Endodermal cell (in vitro differentiated cells): ENCODE results near the gene PPP4R1. TPM values are rescaled to one million over a fixed set of nuclear protein-coding genes. Genes with fewer than 3 reads are reported as not detected.

Source experiments
- DNase-seq: peaks from one replicate; pipeline ENCODE4 v3.0.0-alpha.2; 2017
- H3K27ac ChIP-seq: 2 replicates; pipeline ENCODE4 v1.5.1; 2013; ENCODE audit warnings: mild to moderate bottlenecking, low read depth, low read length, moderate library complexity
- H3K27me3 ChIP-seq: 2 replicates; pipeline ENCODE4 v1.6.1; 2013; ENCODE audit warnings: mild to moderate bottlenecking, low read length, moderate library complexity; ENCODE audit not compliant: insufficient read depth, control insufficient read depth, poor library complexity, severe bottlenecking
- H3K36me3 ChIP-seq: 2 replicates; pipeline ENCODE4 v1.7.0; 2013; ENCODE audit warnings: mild to moderate bottlenecking, low read length, moderate library complexity; ENCODE audit not compliant: control insufficient read depth, insufficient read depth
- H3K4me1 ChIP-seq: one replicate; pipeline ENCODE4 v1.7.0; 2013; ENCODE audit warnings: low read length; ENCODE audit not compliant: control insufficient read depth, insufficient read depth
- H3K4me3 ChIP-seq: 2 replicates; pipeline ENCODE4 v1.5.1; 2013; ENCODE audit warnings: mild to moderate bottlenecking, low read length, moderate library complexity
- H3K9ac ChIP-seq: 2 replicates; pipeline ENCODE4 v1.6.1; 2013; ENCODE audit warnings: mild to moderate bottlenecking, low read length, moderate library complexity; ENCODE audit not compliant: poor library complexity, severe bottlenecking; ENCODE audit errors: extremely low read depth
- H3K9me3 ChIP-seq: 2 replicates; pipeline ENCODE4 v1.6.1; 2013; ENCODE audit warnings: mild to moderate bottlenecking, low read length, moderate library complexity; ENCODE audit not compliant: control insufficient read depth
- H3K27ac Mint-ChIP-seq: 2 replicates; pipeline ENCODE4 v1.8.0; 2020; ENCODE audit warnings: mixed read lengths
- H3K27me3 Mint-ChIP-seq: 2 replicates; pipeline ENCODE4 v1.8.0; 2021; ENCODE audit warnings: mild to moderate bottlenecking, mixed read lengths; ENCODE audit not compliant: insufficient read depth
- H3K36me3 Mint-ChIP-seq: 2 replicates; pipeline ENCODE4 v1.8.0; 2020; ENCODE audit warnings: low read depth, mixed read lengths
- H3K4me1 Mint-ChIP-seq: 2 replicates; pipeline ENCODE4 v1.8.0; 2020; ENCODE audit warnings: mixed read lengths
- H3K4me3 Mint-ChIP-seq: 2 replicates; pipeline ENCODE4 v1.8.0; 2020; ENCODE audit warnings: mild to moderate bottlenecking, moderate library complexity, mixed read lengths
- H3K9me3 Mint-ChIP-seq: 2 replicates; pipeline ENCODE4 v1.8.0; 2020; ENCODE audit warnings: mild to moderate bottlenecking, mixed read lengths
- WGBS, 2 experiments: methylation state at CpG; one replicate each; pipeline versions ENCODE4 v1.1.5 to v1.1.7; 2013; ENCODE audit warnings: missing lambda C conversion rate in 2 of 2, mixed read lengths in 1 of 2; ENCODE audit not compliant: insufficient coverage in 1 of 2, insufficient read length in 1 of 2; 5-methylcytosine and 5-hydroxymethylcytosine counted together
- total RNA-seq, 2 donors: library from RNA; stranded (reverse); fragmentation: NEBNext Ultra II Directional in 1 of 2; extraction: Animal tissue kit (Norgen Biotek cat#: 25700) in 1 of 2; gene quantifications; 2 replicates in 1 of 2; 3 replicates in 1 of 2; pipeline ENCODE4 v1.2.1, GENCODE V29; 2021
- TF ChIP-seq, protein P1 (sequence below): fragments of 200-600 bp; sonication (generic); conservative IDR thresholded peaks from 2 replicates; pipeline ENCODE4 v1.5.0; 2021; ENCODE audit warnings: antibody characterized with exemption, mild to moderate bottlenecking

Gene PPP4R1
- total RNA-seq, 2 donors from 2014 or later: 85.8 to 116 TPM

DNA sequence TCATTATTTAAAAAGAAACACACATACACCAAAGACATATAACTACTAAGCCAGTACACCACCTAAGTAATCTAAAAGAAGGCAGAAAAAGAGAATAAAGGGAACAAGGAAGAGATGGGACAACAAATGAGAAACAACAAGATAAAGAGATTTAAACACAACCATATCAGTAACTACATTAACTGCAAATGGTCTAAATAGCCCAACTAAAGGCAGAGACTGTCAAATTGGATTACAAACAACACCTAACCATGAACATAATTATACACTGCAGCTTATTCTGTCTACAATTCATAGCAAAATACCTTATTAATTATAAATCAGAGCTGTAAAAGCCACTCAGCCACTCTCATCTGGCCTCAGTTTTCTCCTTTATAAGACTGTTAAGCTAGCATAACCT, 15.0 kb downstream of the PPP4R1 start:
- no peak for DNase-seq
- TF ChIP-seq, protein P1, sequence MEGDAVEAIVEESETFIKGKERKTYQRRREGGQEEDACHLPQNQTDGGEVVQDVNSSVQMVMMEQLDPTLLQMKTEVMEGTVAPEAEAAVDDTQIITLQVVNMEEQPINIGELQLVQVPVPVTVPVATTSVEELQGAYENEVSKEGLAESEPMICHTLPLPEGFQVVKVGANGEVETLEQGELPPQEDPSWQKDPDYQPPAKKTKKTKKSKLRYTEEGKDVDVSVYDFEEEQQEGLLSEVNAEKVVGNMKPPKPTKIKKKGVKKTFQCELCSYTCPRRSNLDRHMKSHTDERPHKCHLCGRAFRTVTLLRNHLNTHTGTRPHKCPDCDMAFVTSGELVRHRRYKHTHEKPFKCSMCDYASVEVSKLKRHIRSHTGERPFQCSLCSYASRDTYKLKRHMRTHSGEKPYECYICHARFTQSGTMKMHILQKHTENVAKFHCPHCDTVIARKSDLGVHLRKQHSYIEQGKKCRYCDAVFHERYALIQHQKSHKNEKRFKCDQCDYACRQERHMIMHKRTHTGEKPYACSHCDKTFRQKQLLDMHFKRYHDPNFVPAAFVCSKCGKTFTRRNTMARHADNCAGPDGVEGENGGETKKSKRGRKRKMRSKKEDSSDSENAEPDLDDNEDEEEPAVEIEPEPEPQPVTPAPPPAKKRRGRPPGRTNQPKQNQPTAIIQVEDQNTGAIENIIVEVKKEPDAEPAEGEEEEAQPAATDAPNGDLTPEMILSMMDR: no peak
- Mint-ChIP-seq H3K36me3 (peaks cover 61% of the 10 kb centered on the region), H3K4me3 (no peak overlapping the region), H3K9me3 (peaks cover 43% of the 10 kb centered on the region), H3K27me3 (no peaks in the 10 kb centered on the region), H3K27ac (no peak overlapping the region), H3K4me1 (peaks cover 12% of the 10 kb centered on the region)
- Histone ChIP-seq H3K36me3 (peaks cover 28% of the 10 kb centered on the region), H3K27ac (no peak overlapping the region), H3K9ac (no peak overlapping the region), H3K4me3 (peak overlapping the region; percentile 3), H3K27me3 (no peaks in the 10 kb centered on the region), H3K4me1 (no peaks in the 10 kb centered on the region), H3K9me3 (peaks cover 47% of the 10 kb centered on the region)

DNA sequence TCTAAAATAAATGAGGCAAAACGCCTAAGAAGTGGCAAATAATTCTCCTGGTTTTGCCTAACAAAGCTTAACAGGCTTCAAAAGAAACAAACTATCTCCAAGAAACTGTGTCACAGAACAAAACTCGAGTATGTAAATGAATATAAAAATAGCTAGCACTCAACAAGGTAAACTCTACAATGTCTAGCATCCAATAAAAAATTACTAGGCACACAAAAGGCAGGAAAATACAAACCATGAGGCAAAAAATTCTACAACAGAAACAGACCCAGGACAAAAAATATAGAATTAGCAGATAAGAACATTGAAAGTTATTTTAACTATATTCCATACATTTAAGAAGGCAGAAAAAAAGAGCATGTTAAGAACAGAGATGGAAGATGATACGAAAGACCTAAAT, 16.8 kb downstream of the PPP4R1 start:
- no peak for DNase-seq
- H3K4me1 Mint-ChIP-seq: peaks cover 18% of the 10 kb centered on the region
- no peaks in the 10 kb centered on the region for H3K27me3 ChIP-seq
- no peak overlapping the region for H3K9ac ChIP-seq
- peaks cover 35% of the 10 kb centered on the region for H3K9me3 Mint-ChIP-seq
- peaks cover 53% of the 10 kb centered on the region for H3K36me3 Mint-ChIP-seq
- peaks cover 34% of the 10 kb centered on the region for H3K36me3 ChIP-seq
- H3K27ac Mint-ChIP-seq: no peak overlapping the region
- H3K4me3 Mint-ChIP-seq: no peak overlapping the region
- peaks cover 3% of the 10 kb centered on the region for H3K4me1 ChIP-seq
- TF ChIP-seq, protein P1: no peak
- H3K27me3 Mint-ChIP-seq: no peaks in the 10 kb centered on the region
- peaks cover 47% of the 10 kb centered on the region for H3K9me3 ChIP-seq
- no peak overlapping the region for H3K4me3 ChIP-seq
- H3K27ac ChIP-seq: no peak overlapping the region
- 93 to 94% methylated on average over 2 of the region's 3 CpGs for WGBS, 2 experiments

DNA sequence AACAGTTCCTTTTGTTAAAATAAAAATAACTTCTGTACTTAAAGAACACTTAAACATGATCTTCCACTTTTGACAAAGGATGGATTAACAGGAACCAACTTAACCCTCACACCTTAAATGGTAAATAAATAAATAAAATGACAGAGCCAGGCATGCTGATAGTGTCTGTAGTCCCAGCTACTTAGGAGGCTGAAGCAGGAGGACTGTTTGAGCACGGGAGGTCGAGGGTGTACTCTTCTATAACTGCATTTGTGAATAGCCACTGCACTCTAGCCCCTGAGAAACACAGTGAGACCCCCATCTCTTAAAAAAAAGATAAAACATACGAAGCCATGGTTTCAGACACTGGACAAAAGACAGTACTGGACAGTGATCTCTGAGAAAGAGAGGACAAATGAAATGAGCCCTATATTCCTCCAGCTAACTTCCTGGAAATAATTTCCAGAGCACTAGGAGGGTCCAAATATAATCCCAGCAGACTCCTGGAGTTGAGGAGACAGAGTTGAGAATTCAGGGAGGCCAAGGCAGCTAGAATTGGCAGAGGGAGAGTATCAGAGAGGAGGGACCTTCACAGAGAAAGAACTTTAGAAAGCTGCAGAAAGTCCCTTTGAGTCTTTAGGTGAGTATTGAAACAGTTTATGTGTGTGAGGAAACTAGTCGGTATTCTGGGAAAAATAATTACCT, 17.4 kb downstream of the PPP4R1 start:
- Histone ChIP-seq H3K4me3 (no peak overlapping the region), H3K36me3 (peaks cover 40% of the 10 kb centered on the region), H3K27me3 (no peaks in the 10 kb centered on the region), H3K4me1 (peaks cover 3% of the 10 kb centered on the region), H3K9me3 (peaks cover 46% of the 10 kb centered on the region), H3K9ac (no peak overlapping the region), H3K27ac (no peak overlapping the region)
- peak overlapping the region; percentile 62 for H3K27ac Mint-ChIP-seq
- no peak for DNase-seq
- H3K27me3 Mint-ChIP-seq: no peaks in the 10 kb centered on the region
- H3K4me3 Mint-ChIP-seq: no peak overlapping the region
- TF ChIP-seq, protein P1: no peak
- peaks cover 32% of the 10 kb centered on the region for H3K9me3 Mint-ChIP-seq
- H3K4me1 Mint-ChIP-seq: peaks cover 24% of the 10 kb centered on the region
- peaks cover 55% of the 10 kb centered on the region for H3K36me3 Mint-ChIP-seq
- WGBS, 2 experiments: 86 to 95% methylated on average over 1 to 4 of the region's 4 CpGs
